HG02870 (cell line): Measurements from ENCODE around the gene F8.

ENCODE experiments used
- ATAC-seq: cut with Tn5 transposase; IDR thresholded peaks from one replicate; pipeline ENCODE4 v1.9.1; 2021; ENCODE audit warnings: mild to moderate bottlenecking, moderate library complexity; ENCODE audit not compliant: unreplicated experiment

The F8 gene

GRCh38 chrX:155022585-155022984, at the start of gene F8:
Gene F8, minus strand, starts transcription at chrX:155022723. Its CDS starts 171 bp downstream, at chrX:155022552.
- no peak for ATAC-seq

DNA sequence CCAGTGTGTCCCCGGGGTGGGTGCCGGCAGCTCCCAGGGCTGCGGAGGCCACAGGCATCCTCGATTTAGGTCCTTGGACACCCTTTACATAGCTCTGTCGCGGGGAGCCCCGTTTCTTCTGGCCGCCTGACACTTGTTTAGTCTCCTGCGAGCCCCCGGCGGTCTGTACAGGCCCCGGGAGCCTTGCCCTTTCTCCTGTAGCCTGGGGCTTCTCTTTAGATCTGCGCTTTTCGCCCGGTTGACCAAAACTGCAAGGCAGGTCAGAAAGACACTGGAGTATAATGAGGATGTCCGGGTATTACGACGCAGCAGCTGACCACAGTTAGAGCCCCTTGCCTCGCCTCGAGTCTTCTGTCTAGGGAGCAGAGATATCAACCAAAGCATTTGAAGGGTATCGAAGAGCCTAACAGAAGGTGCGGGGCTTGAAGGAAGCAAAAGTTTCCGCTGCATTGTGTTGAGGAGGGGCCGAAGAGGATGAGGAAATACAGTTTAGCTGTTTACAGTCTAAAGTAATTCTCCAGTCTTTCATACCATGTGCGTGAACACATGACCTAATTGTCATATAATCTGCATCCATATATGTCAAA, 49.3 kb upstream of the F8 start:
- ATAC-seq: peak; percentile 2

DNA sequence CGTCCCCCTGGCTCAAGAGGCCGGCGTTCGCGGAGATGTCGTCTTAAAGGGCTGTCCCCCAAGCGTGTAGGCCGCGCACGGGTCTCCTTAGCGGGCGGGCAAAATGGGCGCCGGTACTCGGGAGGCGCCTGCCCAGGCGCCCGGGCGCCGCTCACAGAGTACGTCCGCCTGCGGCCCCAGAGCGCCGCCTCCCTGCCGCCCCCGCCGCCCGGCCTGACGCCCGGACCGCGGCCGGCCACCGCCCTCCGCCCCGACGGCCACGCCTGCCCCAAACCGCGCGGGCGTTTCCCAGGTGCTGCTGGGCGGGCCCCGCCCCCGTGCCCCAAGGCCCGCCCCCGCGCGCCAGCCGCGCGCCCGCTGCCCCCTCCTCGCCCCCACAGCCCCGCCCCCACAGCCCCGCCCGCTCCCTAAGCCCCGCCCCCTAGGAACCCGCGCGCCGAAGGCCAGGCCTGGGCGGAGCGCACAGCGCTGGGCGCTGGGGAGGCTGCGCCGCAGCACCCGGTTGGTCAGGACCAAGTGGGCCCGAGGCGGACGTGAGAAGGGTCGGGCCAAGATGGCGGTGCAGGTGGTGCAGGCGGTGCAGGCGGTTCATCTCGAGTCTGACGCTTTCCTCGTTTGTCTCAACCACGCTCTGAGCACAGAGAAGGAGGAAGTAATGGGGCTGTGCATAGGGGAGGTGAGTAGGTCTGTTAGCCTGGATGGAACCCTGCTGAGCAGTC, 48.6 kb upstream of the F8 start, which contains the start of the genes BRCC3, CMC4 and MTCP1:
Gene BRCC3, plus strand, starts transcription at position 534 of the 719 bp plus-strand sequence. Its CDS starts 20 bp downstream, at position 554.
Gene CMC4, minus strand, starts transcription at position 162 of the 719 bp plus-strand sequence. CDS start 7,113 bp downstream, outside the sequence.
Gene MTCP1, minus strand, starts transcription at position 162 of the 719 bp plus-strand sequence. CDS start 5,126 bp downstream, outside the sequence.
- ATAC-seq: peak; percentile 81

- peak; percentile 25 for ATAC-seq
Measured at GRCh38 chrX:155070663-155070974, 48.1 kb upstream of the F8 start.

GRCh38 chrX:155070038-155070437, 47.5 kb upstream of the F8 start:
- ATAC-seq: no peak

DNA sequence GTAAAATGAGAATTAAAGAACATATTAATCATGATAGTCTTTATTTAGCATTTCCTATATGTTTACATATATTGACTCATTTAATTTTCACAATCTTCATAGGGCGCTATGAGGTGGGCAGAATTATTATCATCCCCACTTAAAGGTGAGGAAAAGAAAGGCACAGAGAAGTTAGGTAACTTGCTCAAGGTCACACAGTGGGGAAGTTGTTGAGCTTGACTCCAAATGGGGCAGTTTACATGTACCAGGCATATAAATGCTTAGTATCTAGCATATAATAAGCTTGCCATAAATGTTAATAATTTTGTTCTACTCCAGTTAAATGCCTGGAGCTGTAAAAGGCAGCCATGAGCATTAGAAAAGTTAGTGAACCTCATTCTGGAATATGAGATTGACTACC, 46.9 kb upstream of the F8 start:
- no peak for ATAC-seq

DNA sequence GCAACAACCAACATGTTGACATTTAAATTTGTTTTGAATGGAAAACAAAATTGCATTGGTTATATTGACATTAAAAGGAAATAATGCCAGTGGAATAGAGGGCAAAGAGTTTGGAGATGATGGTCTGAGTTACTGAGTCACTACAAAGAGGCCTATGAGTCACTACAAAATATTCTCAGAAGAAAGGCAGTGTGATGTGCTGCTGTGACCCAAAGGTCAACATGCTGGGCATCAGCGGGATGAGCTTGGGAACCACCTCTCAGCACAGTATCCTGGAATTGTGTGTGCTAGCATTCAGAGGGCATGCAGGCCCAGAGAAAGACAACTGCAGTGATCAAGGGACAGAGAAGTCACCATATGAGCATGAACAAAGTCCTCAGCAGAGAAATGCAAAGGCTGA, 45.6 kb upstream of the F8 start:
- ATAC-seq: no peak

- ATAC-seq: no peak
Measured at GRCh38 chrX:155065035-155065734, 42.7 kb upstream of the F8 start.

- no peak for ATAC-seq
Measured at GRCh38 chrX:155061760-155062159, 39.2 kb upstream of the F8 start.

- ATAC-seq: peak; percentile 76
Measured at GRCh38 chrX:155056877-155057792, 34.6 kb upstream of the F8 start.

DNA sequence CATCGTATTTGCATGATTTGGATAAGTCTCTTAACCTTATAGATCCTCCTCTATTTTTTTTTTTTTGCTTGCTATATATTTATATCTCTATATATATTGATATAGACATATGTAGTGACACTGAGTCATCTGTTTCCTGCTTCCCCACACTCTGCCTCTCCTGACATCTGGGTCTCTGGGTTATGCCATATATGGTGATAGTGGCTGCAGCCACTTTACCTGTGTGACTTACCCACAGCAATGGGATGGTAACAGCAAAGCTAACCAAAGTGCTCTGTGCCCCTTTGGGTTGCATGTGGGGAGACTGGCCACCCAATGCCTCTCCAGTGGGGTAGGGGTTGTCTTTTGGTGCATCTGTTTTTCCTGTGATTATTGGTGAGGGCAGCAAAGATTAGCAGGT, 33.9 kb upstream of the F8 start:
- ATAC-seq: no peak

DNA sequence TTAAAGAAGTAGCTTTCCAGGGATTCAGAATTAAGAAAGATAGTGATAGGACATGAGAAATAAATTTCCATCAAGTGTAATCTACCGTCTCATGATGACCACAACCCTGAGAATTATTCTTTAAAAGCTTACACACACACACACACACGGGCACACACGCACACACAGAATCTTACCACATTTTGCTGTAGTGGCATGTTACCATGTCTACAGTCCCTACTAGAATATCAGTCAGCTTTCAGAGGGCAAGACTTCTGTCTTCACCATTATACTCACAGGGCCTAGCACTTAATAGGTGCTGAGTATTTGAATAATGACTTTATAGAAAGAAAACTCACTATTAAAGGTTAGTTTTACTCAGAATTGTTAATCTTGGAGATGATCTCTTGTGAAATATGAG, 33.0 kb upstream of the F8 start:
- ATAC-seq: no peak

- ATAC-seq: no peak
Measured at GRCh38 chrX:155054255-155054654, 31.7 kb upstream of the F8 start.

DNA sequence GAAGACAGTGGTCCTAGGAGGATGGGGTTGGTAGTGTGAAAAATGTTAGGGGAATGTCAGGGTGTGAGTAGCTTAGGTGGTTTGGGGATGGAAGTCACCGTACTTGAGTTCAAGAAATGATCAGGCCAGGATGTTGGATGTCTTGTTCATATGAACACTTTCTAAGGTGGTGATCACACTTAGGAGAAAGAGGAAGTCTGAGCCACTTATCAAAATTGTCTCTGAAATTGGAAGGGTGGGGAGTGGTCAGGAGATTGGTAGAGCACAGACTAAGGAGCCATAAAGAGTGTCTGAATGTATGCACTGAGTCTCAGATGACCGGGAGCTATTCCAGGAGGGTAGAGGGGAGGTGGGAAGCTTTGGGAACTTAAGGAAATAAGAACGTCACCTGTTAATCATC, 31.1 kb upstream of the F8 start:
- ATAC-seq: no peak

GRCh38 chrX:155052738-155053498, 30.4 kb upstream of the F8 start:
- no peak for ATAC-seq

DNA sequence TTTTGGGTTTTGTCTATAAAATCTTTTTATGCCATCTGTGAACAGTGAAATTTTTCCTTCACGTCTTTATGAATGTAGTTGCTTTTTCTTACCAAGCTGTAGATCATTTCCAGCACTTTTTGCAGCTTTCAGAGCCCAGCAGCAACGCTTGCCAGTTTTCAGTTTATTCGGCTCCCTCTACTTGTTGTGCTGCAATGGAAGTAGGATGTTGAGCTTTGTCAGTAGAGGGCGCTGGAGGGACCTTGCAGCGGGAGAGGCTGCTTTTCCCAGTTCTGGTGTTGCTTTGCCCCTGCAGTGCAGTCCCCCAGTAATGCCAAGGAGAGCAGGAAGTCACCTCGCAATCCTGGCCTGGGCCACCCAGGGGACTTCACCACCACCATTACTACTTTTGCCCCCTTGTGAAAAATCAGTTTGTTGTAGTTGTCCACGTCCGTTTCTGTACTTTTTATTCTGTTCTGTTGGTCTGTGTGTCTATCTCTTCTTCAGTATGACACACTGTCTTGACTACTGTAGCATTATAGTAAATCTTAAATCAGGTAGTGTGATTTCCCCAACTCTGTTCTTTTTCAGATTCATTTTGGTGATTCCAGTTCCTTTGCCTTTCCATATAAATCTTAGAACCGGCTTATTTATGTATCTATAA, 26.6 kb upstream of the F8 start:
- no peak for ATAC-seq

DNA sequence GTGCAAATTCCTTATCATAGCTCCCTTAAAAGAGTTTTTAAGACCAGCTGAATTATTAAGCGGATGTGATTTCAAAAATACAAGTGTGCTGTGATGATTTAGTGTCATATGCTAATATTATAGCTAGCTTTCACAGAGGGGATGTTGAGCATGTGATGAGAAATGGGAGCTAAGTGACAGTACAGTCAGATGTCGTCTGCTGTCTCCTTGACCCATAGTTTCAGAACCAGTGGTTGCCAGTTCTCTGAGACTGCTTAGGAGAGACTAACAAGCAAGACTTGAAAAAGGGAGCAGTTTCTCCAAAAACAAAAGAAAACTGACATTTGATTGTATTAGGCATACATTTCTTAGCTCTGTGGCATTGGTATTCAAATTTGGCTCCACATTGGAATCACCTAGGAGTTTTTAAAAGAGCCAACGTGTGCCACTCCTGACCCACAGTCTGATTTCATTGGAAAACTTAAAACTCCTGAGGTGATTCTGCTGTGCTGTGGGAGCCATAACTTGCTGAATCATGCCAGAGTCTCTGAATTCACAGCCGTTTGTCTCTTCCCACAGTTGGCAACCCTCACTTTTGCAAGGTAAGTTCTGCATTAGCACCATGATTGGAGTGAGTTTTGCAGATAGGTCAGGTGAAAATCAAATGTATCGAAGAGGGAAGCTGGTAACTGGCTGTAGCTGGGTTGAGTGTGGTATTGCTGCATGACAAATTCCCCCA, 24.4 kb upstream of the F8 start:
- no peak for ATAC-seq

GRCh38 chrX:155046129-155046810, 23.7 kb upstream of the F8 start:
- ATAC-seq: no peak
